NCI-H345 (cell line): ENCODE data around the gene SLC6A19.
"Not testable (repeated sequence)": the region's sequence is repeated elsewhere in the genome, so short reads cannot be mapped to it uniquely, and the experiment has no call there.

Experiments used
- DNase-seq: peaks from one replicate; lab custom pipeline; 2025; lab: John Stamatoyannopoulos, UW

The SLC6A19 gene

DNA sequence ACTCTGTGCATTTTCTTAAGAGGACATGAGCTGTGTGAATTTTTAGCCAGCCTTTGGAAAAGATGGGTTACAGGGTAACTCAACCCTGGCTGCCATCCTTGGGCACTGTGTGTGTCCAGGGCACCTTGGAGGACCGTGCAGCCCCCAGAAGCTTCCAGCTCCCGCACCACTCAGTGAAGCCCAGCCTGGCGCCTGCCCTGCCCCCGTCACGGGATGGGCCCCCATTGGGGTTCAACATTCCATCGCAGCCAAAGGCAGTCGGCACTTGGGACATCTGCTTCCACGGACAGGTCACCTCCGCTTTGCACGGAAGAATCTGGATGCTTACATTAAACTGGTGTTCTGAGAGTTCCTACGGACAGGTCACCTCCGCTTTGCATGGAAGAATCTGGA lies 21.9 kb downstream of the SLC6A19 start:
- no peak for DNase-seq

DNA sequence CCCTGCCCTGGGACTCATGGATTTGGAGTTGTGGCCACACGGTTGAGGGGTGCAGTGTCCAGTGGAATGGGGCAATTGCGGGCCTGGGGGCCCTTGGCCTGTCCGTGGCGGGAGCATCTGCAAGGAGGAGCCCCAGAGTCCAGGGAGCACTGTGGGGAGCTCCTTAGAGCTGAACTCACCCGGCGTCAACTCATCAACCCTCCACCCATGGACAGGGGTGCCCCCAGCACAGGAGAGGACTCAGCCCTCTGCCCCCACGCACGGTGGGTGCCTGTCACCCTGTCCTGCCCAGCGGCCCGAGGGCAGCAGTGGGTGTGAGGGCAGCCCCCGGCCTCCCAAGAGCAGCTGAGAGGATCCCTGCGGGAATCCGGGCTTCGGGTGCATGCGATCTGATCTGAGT lies 23.2 kb downstream of the SLC6A19 start:
- no peak for DNase-seq

DNA sequence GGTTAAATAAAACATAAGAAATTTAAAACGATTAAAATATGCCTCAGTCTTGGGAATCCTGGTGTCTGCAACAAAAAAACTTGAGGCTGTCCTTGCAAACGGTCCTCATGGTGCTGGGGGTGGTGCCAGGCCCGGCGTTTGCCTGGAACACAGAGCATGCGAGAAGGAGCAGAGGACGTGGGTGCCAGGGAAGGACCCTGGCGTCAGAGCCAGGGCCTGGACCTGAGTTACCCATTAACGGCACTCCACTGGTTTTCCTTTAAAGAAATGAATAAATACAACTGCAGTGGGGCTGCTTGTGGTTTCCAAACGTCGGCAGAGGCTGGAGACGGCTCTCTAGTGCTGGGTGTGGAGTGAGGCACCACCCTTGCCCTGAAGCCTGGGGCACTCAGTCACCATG lies 23.7 kb downstream of the SLC6A19 start, which contains the start of gene SLC6A18:
Gene SLC6A18 (plus strand): TSS at position 301 of the 400 bp plus-strand sequence. CDS start 97 bp downstream, at position 398.
- DNase-seq, result no peak

DNA sequence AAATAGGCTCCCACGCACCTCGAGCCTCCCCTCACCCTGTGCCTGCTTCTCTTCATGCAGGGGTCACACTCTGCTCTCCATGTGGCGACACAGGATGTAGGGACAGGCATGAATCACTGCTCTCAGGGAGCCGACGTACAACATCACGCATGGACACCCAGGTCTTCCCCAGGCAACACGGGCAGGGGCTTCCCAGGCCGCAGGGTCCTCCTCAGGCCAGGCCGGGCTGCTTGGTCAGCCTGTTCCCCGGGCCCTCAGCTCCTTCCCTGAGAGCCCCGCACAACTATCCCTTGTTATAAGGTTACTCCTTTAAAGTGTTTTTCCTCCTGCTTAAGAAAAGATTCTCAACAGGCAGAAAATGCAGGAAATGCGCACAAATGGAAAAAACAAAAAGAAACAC lies 24.8 kb downstream of the SLC6A19 start:
- no peak for DNase-seq

DNA sequence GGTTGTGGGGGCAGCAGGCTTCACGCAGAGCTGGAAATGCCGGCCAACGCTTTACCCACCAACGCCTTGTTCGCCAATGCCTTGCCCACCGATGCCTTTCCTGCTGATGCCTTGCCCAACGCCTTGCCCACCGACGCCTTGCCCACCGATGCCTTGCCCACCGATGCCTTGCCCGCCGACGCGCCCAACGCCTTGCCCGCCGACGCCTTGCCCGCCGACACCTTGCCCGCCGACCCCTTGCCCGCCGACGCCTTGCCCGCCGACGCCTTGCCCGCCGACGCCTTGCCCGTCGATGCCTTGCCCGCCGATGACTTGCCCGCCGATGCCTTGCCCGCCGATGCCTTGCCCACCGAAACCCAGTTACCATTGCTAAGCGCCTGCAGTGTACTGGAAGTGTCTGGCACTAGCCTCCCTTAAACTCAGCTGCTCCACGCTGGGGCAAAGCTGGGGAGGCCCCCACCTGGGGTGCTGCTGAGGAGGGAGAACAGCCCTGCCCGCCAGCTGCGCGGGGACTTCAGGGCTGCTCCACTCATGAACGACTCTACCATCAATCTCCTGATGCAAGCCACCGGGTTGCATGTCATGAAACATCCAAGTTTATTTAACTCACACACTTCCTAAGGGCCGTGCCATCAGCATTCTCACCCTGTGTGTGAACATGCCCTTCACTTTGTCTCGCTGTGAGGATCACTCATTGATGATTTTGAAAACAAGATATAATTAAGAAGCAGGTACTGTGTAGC lies 25.6 kb downstream of the SLC6A19 start:
- DNase-seq, result no peak

DNA sequence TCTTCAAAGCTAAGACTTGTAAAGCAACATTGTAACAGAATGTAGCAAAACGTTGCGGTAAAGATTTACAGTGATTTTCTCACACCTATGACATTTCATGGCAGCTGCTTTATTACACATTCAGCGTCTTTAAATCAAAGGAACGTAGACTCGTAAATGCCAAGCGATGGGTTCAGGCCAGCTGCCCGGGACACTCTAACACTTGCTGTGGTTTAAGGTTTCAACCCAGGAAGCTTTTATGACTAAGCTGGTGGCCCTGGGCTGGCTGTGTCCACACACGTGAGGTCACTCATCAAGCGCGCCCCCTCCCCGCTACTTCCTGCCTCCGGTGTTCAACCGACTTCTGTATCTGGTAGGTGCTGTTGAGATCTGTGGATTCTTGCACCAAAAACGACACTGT lies 26.3 kb downstream of the SLC6A19 start:
- no peak for DNase-seq

DNA sequence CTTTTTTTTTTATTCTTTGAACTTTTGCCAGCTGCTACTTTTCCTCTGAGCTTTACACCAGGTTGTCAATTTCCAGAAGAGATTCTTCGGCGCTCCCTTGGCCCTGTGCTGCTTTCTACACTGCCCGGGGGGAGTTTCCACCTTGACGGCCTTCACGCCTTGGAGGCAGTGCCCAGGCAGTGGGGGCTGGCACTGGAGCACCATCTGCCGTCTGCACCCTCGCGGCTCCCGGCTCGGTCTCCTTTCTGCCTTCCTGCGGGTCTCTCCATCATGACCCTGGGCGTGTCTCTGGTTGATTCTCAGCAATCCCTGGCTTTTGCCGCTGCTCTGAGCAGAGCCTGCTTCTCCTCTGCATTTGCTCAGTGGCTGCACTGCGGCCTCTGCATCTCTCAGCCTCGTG lies 26.7 kb downstream of the SLC6A19 start:
- no peak for DNase-seq

DNA sequence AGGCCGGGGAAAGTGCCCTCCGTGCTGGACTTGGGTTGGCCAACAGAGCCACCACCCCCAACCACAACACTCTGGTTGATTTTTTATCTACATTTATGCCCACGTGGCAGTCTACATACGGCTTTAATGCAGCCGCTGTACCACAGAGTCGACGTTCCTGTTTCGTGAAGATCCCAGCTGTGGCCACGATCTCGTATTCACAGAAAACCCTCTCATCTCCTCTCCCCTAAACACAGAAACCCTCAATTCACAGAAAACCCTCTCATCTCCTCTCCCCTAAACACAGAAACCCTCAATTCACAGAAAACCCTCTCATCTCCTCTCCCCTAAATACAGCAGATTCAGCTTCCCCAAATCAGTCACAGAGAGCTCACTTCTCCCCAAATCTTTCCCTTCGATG lies 27.6 kb downstream of the SLC6A19 start:
- not testable (repeated sequence) for DNase-seq

DNA sequence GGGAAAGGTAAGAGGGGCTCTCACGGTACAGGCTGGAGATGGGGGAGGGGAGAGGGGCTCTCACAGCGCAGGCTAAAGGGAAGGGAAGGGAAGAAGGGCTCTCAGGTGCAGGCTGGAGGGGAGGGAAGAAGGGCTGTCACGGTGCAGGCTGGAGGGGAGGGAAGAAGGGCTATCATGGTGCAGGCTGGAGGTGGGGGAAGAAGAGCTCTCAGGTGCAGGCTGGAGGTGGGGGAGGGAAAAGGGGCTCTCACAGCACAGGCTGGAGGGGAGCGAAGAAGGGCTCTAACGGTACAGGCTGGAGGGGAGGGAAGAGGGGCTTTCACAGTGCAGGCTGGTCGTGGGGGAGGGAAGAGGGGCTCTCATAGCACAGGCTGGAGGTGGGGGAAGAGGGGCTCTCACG lies 28.4 kb downstream of the SLC6A19 start:
- no peak for DNase-seq

DNA sequence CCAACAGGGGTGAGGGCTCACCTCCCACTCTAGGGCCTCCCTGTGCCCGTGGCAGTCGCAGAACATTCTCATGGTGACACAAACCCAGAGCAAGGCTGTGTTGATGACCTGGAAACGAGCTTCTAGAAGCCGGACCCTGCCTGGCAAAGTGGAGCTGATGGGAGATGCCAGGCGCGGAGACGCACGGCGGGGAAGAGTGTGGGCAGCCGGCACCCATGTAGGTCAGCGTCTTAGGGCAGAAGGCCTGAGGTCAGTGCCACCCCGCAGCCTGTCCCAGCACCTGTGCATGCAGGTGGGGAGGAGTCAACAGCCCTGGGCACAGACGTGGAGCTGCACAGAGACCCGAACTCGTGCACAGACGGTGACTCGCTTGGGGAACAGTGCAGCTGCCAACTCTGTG lies 29.2 kb downstream of the SLC6A19 start:
- no peak for DNase-seq

DNA sequence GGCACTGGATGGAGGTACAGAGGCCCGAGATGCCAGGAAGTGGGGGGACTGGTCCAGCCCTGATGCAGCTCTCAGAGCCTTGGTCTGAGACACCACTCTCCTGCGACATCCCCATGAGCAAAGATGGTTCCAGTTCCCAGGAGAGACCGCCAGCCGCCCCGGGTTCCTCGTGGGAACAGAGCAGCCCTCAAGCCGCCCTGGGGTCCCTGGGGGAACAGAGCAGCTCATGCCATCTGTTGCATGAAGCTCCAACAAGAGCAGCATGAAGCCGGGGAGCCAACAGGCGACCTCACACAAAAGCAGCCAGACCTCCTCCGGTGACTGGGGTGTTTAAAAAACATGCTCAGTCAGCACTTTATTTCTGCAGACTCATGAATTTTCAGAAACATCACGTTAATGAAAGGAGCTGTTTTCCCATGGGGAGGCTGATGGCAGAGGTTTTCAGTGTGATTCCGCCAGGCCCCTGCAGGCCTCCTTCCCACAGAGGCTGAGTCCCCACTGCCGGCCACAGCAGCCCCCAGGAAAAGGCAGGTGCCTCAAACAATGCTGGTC lies 30.0 kb downstream of the SLC6A19 start:
- DNase-seq, result no peak

DNA sequence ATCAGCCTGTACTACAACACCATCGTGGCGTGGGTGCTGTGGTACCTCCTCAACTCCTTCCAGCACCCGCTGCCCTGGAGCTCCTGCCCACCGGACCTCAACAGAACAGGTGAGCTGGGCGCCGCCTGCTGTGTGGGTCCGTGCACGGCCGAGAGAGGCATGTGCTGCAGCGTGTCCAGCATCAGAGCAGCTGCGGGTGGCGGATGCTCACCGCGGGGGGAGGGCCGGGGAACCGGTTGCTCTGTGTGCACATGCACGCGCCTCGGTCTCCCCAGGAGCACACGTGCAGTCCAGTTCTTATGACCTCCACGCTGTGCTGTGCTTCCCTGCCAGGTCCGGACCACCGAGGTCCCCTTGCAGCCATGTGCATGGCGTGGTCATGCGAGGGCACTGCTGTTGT lies 31.4 kb downstream of the SLC6A19 start:
- DNase-seq, result no peak

DNA sequence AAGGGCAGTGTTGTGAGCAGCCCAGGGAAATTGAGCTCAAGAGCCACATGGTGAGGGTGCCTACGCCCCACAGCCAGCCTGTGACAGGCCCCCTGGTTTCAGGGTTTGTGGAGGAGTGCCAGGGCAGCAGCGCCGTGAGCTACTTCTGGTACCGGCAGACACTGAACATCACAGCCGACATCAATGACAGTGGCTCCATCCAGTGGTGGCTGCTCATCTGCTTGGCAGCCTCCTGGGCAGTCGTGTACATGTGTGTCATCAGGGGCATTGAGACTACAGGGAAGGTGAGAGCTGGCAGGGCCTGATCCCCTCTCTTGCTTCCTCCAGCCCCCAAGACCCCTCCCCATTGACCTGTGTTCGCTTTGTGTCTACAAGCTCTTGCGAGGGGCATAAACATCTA lies 34.0 kb downstream of the SLC6A19 start:
- DNase-seq, result no peak

DNA sequence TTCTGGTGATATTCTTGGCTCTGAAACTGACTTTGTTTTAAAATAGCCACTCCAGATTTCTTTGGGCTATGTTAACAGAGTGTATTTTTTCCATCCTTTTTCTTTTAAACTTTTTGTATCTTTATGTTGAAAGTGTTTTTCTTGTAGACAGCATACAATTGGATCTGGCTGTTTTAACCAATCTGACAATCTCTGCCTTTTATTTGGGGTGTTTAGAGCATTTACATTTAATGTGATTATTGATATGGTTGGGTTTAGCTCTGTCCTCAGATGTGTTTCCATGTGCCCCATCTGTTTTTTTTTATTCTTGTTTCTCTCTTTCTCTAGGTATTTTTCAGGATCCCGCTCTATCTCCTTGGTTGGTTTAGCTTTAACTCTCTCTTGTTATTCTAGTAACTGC lies 34.4 kb downstream of the SLC6A19 start:
- no peak for DNase-seq

DNA sequence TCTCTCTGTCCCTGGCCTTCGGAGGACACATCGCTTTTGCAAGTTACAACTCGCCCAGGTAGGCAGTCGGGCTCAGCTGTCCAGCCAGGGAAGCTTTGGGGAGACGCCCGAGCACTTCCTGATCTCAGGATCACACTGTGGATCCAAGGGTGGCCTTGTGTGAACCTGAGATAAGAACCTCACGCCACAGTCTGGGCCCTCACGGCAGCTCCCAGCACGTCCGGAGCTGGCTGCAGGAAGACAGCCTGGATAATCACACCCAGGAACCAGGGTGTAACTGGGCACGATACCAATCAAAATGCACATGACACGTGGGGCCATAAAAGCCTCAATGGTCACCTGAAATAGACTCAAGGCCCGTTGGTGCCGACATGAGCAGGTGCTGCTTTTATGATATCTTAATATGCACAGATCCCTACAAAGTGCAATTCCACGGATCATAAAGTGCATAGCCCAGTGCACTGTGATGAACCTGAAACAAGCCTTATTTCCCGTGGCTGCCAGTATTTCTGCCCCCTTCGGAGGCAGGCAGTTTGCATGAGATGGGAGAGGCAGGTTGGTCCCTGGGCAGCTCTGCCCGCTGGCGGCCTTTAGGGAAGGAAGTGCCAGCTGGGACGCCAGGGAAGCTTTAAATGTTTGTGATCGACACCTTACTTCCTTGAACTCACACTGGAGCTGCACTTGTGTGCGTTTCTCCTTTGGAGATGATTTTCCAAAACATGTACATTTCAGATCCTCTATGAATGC lies 38.3 kb downstream of the SLC6A19 start:
- no peak for DNase-seq

DNA sequence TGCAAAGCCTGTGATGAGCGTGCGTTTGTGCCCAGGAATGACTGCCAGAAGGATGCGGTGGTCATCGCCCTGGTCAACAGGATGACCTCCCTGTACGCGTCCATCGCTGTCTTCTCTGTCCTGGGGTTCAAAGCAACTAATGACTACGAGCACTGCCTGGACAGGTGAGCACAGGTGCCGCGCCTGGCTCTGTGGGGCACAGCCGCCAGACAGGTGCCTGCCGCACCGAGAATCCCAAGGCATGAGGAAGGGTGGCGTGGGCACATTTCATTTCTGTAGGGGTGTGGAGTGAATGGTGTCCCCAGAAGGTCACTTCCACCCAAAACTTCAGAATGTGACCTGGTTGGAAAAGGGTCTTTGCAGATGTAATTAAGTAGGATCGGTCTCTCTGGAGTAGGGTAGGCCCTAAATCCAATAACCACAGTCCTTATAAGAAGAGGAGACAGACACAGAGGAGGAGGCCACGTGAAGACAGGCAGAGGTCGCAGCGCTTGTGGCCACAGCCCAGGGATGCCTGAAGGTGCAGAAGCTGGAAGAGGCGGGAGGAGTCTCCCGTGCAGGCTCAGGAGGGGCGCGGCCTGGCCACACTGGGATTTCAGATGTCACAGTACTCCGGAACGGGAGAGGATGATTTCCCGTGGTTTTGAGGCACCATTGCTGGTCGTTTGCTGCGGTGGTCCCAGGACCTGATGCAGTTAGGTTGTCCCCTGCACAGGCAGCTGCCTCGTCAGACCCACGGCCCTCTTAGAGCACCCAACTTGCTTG lies 39.3 kb downstream of the SLC6A19 start:
- DNase-seq, result no peak

DNA sequence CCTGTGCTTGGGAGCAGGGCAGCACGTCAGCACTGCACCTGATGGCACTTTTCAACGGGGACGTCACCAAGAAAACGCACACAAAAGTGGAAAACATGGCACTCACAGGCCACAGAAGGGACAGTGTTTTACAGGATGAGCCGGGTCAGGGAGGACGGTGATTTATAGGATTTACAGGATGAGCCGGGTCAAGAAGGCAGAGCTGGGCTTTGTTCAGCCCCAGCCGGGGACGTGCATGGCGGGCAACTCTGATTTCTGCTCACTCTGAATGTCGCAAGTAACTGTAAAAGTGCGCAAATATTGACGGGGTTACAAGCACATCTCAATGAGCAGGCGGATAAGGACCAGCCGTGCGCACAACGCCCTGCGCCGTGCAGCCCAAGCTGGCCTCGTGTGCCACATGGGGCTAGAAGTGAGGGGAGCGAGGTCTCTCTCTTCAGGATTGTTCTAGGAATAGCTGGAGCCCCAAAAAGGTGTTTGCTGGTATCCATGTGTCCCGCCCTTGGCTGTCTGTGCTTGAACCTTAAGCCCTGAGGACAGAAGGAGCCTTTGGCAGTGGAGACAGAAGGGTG lies 40.2 kb downstream of the SLC6A19 start:
- DNase-seq, result no peak

DNA sequence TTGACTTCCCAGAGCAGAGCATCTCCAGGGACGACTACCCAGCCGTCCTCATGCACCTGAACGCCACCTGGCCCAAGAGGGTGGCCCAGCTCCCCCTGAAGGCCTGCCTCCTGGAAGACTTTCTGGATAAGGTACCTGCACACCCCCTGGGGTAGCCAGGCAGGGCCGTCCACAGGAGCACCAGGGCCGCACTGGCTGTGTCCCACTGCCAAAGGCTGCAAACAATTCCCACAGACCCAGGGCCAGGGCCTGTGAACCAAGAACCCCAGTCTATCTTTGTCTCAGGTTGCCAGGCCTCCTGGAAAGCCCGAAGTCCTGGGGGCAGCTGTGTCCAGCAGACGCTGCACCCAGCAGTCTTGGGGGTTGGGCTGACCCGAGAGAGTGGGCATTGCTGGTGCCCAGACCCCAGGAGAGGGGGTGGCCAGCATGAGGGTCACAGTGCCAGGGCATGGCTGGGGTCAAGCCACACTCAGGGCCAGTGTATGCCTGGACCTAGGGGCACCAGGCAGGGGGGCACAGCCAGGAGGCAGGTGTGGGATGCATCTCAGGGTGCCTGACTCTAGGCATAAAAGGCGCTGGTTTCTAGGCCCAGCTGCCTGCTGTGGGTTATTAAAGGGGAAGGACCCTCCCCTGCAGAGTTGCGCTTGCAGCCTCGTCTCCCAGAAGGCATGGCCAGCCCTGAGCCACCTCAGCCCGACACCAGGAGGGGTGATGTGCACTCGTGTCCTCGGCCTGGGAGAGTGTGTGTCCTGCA lies 41.5 kb downstream of the SLC6A19 start:
- DNase-seq, result no peak

DNA sequence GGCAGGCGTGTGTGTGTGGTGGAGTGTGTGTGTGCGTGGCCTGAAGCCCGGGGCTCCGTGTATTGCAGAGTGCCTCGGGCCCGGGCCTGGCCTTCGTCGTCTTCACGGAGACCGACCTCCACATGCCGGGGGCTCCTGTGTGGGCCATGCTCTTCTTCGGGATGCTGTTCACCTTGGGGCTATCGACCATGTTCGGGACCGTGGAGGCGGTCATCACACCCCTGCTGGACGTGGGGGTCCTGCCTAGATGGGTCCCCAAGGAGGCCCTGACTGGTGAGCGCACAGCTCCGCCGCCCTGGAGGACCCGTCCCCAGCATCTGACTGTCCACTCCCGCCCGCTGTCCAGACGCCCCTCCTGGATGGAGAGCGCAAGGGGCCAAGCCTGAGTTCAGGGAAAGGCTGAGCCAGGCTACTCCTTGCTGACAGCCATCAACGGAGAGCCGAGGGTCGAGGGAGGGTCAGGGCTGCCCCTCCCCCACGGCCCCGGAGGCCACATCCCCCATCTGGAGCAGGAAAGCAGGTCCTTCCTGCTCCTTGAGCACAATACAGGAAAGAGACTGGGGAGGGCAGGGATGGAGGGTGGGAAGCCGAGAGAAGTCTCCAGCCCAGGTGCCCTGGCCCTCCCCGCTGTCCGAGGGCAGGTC lies 42.2 kb downstream of the SLC6A19 start:
- DNase-seq, result no peak

DNA sequence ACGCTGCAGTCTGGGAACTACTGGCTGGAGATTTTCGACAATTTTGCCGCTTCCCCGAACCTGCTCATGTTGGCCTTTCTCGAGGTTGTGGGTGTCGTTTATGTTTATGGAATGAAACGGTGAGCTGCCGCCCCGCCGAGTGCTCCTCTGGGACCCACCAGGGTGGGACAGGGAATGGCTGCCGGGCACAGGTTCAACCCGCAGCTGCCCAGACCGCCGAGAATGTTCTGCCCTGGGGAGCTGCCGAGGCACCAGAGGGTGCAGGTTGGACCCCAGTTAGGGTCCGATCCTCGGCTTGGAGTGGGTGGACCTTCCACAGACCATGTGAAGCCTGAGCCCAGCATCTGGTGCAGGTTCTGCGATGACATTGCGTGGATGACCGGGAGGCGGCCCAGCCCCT lies 42.9 kb downstream of the SLC6A19 start:
- no peak for DNase-seq

DNA sequence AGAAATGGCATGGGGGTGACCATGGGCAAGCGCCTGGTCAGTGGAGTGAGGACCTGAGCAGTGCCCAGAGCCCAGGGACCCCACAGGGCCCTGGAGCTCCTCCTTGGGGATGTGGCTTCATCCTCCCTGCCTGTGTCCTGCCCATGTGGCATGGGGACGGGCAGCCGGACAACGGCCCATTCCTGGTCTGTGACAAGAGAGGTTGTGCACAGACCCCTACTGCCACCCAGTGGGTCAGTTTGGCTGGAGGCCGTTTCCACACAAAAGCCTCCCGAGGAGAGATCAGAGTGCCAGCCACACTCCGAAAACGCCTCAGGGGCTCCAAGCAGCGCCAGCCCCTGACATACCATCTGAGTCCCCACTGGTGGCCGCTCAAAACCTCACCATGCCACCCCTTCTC lies 43.6 kb downstream of the SLC6A19 start:
- DNase-seq, result no peak
